GM06990 (cell line): Measurements from ENCODE around the gene ACTL7A.

Experiments
- DNase-seq: peaks from one replicate; pipeline ENCODE4 v3.0.0-alpha.2; 2011; ENCODE audit not compliant: insufficient read length; ENCODE audit errors: extremely low read depth
- H3K27me3 ChIP-seq: replicated peaks from 2 replicates; pipeline ENCODE4 v1.6.0; 2011; ENCODE audit warnings: low read length; ENCODE audit not compliant: control insufficient read depth, insufficient read depth
- H3K36me3 ChIP-seq: 2 replicates; pipeline ENCODE4 v1.5.1; 2011; ENCODE audit warnings: low read length; ENCODE audit not compliant: control insufficient read depth, insufficient read depth
- H3K4me3 ChIP-seq: replicated peaks from 2 replicates; pipeline ENCODE4 v1.5.1; 2011; ENCODE audit warnings: low read depth, mild to moderate bottlenecking, control low read depth, low read length
- CTCF ChIP-seq: IDR thresholded peaks from 2 replicates; pipeline ENCODE4 v1.5.1; 2011; ENCODE audit warnings: low read length, control low read depth, mild to moderate bottlenecking, inconsistent platforms; ENCODE audit not compliant: insufficient read depth, poor library complexity, severe bottlenecking

The ACTL7A gene

GRCh38 chr9:108910402-108910801 lies 48.3 kb downstream of the ACTL7A start:
- H3K4me3 ChIP-seq = no peak overlapping the region
- peaks cover 11% of the 10 kb centered on the region for H3K36me3 ChIP-seq
- no peak for TF ChIP-seq CTCF
- H3K27me3 ChIP-seq = no peaks in the 10 kb centered on the region
- no peak for DNase-seq

- peaks cover 10% of the 10 kb centered on the region for H3K36me3 ChIP-seq
- TF ChIP-seq CTCF = no peak
Observed at GRCh38 chr9:108910914-108911313, 48.8 kb downstream of the ACTL7A start.

GRCh38 chr9:108911820-108912219 lies 49.8 kb downstream of the ACTL7A start:
- peaks cover 10% of the 10 kb centered on the region for H3K36me3 ChIP-seq
- DNase-seq = no peak
- no peaks in the 10 kb centered on the region for H3K27me3 ChIP-seq
- TF ChIP-seq CTCF = no peak
- no peak overlapping the region for H3K4me3 ChIP-seq

More at GRCh38 chr9:108910914-108911313, 48.8 kb downstream of the ACTL7A start:
- Histone ChIP-seq H3K4me3 (no peak overlapping the region), H3K27me3 (no peaks in the 10 kb centered on the region)
- no peak for DNase-seq
